Fibroblast of skin of right biceps (primary cell): ENCODE measurements around the gene CALB2.

Experiments used
- DNase-seq: peaks from one replicate; pipeline ENCODE4 v3.0.0-alpha.2; 2013

CALB2 gene

DNA sequence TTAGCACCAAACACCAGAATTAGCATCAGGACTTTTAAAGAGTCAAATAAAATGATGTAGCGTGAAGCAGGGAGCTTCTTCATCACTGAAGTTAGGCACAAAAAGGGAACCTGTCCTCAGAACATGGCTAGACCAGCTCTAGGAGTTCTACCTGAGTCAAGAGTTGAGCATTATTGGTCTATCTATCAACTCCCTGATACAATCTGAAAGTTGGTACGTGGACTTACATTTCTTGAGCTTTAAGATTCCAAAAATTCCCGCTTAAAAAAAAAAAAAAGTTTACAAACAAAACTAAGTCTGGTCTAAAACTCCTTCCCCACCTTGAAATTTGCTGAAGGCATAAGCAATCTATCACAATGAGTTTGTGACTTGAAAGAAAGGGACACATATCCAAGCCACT is 71.1 kb downstream of the CALB2 start:
- no peak for DNase-seq

DNA sequence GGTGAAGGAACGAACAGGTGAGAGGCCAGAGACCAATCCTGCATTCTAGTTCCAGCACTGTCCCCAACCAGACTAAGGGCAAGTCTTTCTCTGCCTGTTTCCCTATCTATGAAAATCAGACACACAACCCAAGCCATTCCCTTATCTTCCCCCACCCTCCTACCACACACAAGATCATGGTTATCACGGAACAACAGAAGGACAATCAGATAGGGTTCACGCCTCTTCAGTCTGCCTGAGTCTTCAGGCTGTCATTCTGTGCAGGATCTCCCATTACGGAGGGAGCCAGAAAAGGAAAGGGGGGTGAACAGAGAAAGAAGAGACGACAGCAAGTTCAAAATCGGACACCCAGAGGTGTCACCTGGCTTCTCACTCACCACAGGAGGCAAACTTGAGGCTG is 72.2 kb downstream of the CALB2 start:
- DNase-seq = no peak

DNA sequence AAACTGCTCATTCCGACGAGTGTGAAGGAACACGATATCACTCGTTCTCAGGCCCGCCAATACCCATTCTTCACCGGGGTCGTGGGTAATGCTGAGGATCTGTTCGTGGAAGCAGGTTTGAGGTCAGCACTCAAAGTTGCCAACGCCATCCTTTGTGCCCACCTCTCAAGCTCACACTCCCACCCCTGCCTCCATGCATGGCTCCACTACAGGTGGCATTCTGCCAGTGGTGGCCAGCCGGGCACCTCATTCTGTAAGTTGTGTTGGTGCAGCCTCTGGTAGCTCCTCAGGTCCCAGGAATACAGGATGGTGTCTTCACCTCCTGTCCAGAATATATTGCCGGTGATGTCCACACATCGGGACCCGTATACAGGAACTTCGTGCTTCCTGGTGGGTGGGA is 72.7 kb downstream of the CALB2 start:
- DNase-seq = no peak

DNA sequence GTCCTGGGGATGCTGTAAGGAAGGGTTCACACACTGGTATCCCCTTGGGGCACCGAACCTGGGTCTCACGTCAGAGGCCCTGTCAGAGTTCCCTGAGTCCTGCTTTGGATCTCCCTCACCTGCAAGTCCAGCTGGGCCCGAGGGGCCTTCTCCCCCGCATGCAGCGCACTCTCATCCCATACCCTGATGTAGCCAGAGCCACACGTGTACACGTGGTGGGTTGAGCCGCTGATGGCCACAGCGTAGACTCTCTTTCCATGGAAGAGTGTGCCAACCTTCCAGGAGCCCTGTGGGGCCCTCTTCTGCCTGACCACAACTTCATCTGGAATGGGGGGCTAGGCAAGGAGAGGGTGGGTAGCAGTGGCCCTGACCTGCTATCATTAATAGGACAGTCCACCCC is 73.5 kb downstream of the CALB2 start:
- no peak for DNase-seq

DNA sequence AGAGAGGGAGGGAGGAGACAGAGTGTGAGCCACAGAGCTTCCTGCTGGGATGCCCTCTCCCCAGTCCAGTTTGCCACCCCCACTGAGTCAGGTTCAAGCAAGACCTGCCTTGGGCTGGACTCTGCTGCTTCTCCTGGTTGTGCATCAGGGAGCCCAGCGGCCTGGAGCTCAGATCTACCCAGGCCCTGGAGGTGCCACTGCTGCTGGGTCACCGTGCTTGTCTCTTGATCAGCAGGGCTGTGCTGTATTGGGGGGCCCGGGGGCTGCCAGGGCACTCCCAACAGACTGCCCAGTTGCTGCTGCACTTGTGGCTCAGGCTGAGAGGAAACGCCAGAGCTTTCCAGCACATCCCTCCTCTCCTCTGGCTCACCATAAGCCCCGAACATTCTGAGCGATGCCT is 74.4 kb downstream of the CALB2 start:
- no peak for DNase-seq

DNA sequence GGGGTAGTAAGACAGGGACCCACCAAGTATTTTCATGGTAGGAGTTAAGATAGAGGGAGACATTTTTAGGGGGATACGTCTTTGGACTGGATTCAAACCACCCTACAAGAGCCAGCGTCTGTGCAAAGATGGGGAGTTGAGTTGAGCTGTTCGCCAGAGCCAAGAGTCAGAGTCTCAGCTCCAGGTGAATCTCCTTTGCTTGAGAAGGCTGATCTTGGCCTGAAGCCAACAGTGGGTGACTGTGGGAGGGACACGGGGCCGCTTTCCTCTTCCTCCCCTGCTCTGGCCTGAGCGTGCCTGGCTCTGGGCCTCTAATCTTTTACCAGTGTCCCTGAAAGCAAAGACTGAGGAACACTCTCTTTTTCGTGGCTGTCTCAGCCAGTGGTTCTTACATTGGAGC is 78.0 kb downstream of the CALB2 start:
- DNase-seq = no peak

DNA sequence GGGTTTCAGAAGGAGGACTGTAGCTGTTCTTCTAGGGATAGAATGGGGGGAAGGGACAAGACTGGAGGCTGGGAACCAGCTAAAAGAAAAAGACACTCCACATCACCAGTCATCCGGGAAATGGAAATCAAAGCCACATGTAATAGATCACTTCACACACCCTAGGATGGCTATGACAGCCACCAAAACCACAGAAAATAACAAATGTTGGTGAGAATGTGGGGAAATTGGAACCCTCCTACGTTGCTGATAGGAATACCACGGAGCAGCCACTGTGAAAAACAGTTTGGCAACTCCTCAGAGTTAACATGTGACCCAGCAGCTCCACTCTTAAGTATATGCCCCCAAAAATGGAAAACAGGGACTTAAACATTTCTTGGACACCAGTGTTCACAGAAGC is 81.0 kb downstream of the CALB2 start:
- peak; percentile 49 for DNase-seq
